HG02884 (cell line): ENCODE data around the gene MELK.
"Not testable (repeated sequence)": the region's sequence is repeated elsewhere in the genome, so short reads cannot be mapped to it uniquely, and the experiment has no call there.

Source experiments
- ATAC-seq: cut with Tn5 transposase; IDR thresholded peaks from one replicate; pipeline ENCODE4 v1.9.1; 2021; ENCODE audit warnings: mild to moderate bottlenecking, moderate library complexity; ENCODE audit not compliant: unreplicated experiment

Gene MELK

DNA sequence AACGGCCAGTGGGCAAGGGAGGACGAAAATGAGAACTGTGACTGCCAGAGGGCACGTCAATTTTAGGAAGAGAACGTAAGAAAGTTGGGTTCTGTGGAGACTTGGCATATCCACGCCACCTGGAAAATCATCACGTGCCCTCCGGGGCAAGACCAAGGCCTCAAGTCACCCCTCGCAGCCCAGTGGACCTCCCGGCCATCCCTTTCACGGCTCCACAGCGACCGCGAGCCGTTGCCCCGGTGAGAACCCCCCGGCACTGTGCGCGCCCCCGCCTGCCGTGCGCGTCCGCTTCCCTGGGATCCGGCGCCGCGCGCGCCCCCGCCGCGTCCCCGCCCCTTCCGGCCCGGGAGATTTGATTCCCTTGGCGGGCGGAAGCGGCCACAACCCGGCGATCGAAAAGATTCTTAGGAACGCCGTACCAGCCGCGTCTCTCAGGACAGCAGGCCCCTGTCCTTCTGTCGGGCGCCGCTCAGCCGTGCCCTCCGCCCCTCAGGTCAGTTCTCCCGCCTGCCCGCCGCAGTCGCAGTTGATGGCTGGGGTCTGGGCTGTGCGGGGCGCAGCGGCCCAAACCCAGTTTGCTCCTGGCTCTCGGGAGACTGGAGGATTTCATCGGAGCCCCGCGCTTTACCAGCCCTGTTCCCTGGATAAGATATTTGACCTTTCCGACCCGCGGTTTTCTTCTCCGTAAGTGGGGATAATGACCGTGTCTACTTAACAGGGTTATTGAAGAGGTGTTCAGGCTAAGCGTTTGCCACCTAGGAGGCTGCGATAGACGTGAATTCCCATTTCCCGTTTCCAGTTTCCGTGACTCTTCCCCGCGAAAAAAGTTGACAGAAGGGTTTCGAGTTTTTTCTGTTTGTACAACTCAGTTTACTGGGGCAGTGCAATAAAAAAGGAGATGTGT is at the start of gene MELK:
TSS of gene MELK (plus strand) at position 381 of the 904 bp plus-strand sequence. CDS start 8,787 bp downstream, outside the sequence.
- no peak for ATAC-seq

DNA sequence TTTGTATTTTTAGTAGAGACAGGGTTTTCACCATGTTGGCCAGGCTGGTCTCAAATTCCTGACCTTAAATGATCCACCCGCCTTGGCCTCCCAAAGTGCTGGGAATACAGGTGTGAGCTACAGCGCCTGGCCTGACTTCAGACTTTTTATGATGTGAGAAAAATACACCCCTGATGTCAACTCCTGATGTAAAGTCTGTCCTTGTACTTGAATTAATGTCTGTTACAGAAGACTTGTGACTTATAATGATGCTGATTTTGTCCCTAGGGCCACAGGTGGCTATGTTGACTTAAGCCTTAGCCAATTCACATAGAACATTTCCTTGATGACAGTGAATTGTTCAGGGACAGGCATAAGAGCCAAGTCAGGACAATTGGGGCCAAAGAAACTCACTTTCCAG is 42.5 kb upstream of the MELK start:
- ATAC-seq: no peak

- ATAC-seq: no peak
These were observed 40.3 kb upstream of the MELK start for GRCh38 chr9:36532353-36532752.

DNA sequence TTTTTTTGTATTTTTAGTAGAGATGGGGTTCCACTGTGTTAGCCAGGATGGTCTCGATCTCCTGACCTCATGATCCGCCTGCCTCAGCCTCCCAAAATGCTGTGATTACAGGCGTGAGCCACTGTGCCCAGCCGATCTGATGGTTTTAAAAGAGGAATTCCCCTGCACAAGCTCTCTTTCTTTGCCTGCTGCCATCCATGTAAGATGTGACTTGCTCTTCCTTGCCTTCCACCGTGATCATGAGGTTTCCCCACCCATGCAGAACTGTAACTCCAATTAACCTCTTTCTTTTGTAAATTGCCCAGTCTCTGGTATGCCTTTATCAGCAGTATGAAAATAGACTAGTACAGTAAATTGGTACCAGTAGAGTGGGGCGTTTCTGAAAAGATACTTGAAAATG is 39.0 kb upstream of the MELK start:
- ATAC-seq: not testable (repeated sequence)

DNA sequence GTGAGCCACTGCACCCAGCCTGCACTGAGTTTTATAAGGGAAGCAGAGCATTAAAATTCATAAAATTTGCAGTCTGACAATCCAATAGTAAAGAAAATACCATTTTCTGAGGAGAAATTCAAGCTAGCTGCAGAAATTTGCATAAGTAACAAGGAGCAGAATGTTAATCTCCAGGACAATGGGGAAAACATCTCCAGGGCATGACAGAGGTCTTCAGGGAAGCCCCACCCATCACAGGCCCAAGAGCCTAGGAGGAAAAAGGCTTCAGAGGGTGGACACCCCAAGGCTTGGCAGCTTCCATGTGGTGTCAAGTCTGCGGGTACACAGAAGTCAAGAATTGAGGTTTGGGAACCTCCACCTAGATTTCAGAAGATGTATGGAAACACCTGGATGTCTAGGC is 37.6 kb upstream of the MELK start:
- no peak for ATAC-seq

GRCh38 chr9:36537861-36538260 is 34.8 kb upstream of the MELK start:
- ATAC-seq: no peak

DNA sequence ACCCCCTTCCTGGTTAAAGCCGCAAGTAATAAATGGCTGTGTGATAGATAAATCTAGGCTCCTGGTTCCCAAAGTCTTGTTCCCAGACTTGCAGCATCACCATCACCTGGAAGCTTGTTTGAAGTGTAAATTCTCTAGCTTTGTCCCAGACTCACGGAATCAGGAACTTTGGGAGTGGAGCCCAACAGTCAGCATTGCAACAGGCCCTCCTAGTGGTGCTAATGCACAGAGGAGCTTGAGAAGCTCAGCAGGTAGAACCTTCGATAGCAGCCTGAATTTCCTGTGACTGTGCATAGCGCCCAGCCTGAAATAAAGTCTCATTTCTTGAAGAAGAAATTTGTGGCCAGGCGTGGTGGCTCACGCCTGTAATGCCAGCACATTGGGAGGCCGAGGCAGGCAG is 30.3 kb upstream of the MELK start:
- ATAC-seq: no peak

DNA sequence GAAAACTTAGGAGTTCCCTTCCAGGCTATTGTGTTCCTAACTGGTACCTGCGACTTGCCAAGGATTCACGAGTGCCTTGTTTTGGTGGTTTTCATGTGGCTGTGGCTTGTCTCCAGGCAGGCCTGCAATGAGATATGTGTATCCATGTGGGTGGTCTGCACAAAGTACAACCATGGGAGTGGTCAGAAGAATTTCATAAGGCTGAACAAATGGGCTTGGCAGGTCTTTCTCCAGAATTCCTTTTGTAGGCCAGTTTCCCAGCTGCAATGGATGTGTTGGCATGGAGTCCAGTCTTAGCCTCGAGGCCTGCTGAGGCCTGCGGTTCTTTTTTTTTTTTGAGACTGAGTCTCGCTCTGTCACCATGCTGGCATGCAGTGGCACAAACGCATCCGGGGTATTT is 28.8 kb upstream of the MELK start:
- no peak for ATAC-seq

DNA sequence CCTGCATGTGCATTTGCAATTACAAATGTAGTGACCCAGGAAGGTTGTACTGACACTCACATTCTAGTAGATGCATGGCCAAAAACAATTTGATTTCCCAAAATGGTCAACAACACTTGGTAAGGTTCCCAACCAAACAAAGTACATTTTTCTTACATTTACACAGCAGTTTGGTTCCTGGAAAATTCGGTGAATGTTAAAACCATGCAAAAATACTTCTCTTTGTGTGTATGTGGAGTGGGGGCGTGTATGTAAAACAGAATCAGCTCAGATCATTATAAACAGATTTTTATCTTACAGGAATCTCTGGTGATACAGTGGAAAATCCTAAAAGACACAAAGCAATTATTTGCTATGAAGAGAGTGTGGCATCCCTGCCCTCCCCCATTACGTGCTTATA is 25.1 kb upstream of the MELK start:
- ATAC-seq: no peak

- no peak for ATAC-seq
These were observed 24.2 kb upstream of the MELK start for GRCh38 chr9:36548454-36548853.

DNA sequence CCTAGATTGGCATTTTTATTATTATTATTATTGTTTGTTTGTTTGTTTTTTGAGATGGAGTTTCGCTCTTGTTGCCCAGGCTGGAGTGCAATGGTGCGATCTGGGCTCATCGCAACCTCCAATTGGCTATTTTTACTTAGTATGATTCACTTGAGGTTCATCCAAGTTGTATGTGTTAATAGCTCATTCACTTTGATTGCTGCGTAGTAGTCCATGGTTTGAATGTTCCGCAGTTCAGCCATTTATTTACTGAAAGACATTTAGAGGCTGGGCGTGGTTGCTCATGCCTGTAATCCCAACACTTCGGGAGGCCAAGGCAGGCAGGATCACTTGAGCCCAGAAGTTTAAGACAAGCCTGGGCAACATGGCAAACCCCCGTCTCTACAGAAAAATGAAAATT is 22.6 kb upstream of the MELK start:
- ATAC-seq: no peak

- not testable (repeated sequence) for ATAC-seq
These were observed 22.0 kb upstream of the MELK start for GRCh38 chr9:36550631-36551098.

- no peak for ATAC-seq
These were observed 21.6 kb upstream of the MELK start for GRCh38 chr9:36551129-36551528.

- no peak for ATAC-seq
These were observed 20.8 kb upstream of the MELK start for GRCh38 chr9:36551910-36552309.

GRCh38 chr9:36559036-36559695 is 13.5 kb upstream of the MELK start:
- ATAC-seq: no peak

DNA sequence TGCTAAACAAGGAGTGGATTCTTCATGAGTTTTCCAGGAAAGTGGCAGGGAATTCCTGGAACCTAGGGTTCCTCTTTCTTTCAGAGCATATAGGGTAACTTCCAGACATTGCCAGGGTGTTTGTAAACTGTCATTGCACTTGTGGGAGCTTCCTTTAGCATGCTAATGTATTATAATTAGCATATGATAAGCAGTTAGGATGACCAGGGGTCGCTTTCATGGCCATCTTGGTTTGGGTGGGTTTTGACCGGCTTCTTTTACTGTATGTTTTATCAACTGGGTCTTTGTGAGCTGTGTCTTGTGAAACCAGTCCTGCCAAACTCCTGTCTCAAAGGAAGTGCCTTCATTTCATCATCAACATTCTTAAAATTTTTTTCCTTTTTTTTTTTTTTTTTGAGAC is 11.9 kb upstream of the MELK start:
- ATAC-seq: no peak

DNA sequence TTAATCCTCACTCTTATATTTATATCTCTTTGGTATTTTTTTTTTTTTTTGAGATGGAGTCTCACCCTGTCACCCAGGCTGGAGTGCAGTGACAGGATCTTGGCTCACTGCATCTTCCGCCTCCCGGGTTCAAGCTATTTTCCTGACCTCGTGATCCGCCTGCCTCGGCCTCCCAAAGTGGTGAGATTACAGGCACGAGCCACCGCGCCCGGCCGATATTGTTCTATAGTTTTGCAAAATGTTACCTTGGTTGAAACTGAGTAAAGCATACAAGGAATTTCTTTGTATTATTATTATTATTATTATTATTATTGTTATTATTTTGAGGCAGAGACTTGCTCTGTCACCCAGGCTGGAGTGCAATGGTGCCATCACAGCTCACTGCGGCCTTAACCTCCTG is 9.9 kb upstream of the MELK start:
- ATAC-seq: not testable (repeated sequence)

DNA sequence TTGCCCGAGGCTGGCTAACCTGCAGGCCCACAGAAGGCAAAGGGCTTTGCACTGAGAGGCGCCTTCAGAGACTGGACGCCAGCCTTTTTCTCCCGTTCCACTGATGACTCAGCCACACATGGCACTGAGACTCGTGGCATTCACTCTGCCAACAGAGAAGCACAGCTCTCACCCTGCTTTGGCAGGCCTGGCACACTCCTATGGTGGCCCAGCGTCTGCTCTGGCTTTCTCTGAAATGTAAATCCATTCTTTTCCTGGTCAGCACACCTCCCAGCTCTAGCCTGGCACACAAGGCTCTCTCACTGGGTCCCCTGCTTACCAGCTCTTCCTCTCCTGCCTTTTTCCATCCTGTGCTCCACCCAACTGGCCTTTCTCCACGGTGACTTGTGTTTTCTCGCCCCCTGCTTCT is 5.9 kb upstream of the MELK start:
- ATAC-seq: no peak

- not testable (repeated sequence) for ATAC-seq
These were observed 4.0 kb upstream of the MELK start for GRCh38 chr9:36568681-36569080.

DNA sequence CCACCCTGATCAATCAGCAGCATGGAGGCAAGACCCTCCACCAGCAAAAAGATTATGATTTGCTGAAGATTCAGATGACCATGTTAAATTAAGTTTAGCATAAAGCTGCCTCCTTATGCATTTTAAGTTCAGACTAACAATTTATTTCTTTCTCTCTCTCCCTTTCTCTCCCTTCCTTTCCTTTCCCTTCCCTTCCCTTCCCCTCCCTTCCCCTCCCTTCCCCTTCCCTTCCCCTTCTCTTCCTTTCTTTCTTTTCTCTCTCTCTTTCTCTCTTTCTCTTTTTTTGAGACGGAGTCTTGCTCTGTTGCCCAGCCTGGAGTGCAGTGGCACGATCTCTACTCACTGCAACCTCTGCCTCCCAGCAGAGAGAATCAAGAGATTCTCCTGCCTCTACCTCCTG is 1.4 kb upstream of the MELK start:
- ATAC-seq: no peak

GRCh38 chr9:36574045-36574444 is 1.4 kb downstream of the MELK start:
- not testable (repeated sequence) for ATAC-seq

GRCh38 chr9:36575411-36575882 is 2.8 kb downstream of the MELK start:
- ATAC-seq: no peak
